ENCODE results near the gene BAAT.

Gene BAAT

GRCh38 chr9:101311758-101312420, 72.9 kb downstream of the BAAT start:
- no peak for DNase-seq

- no peak for DNase-seq
These were observed 73.6 kb downstream of the BAAT start for GRCh38 chr9:101311191-101311590.

Measured in activated CD4-positive, alpha-beta T cell treated with anti-CD3 and anti-CD28 coated beads for 48 hours (primary cell).